GM20431 (cell line): Measurements from ENCODE around the gene TEDC2.

Source experiments
- in situ Hi-C: fragments of 300-500 bp; cut with MseI, MboI; formaldehyde crosslinking; loops from one replicate; pipeline ENCODE4 v1.15.0; 2020; ENCODE audit warnings: low sequenced_read_pairs; ENCODE audit not compliant: unreplicated experiment

The TEDC2 gene

GRCh38 chr16:2507052-2507659, 47.2 kb downstream of the TEDC2 start:
- in situ Hi-C loops = no loop called here

GRCh38 chr16:2507665-2508064, 47.8 kb downstream of the TEDC2 start:
- in situ Hi-C loops = no loop called here

GRCh38 chr16:2508722-2509400, 49.0 kb downstream of the TEDC2 start:
- in situ Hi-C loops = no loop called here

GRCh38 chr16:2511128-2511800, 51.4 kb downstream of the TEDC2 start:
- in situ Hi-C loops = no loop called here

GRCh38 chr16:2511996-2512734, 52.3 kb downstream of the TEDC2 start:
- in situ Hi-C loops = no loop called here

GRCh38 chr16:2512735-2513404, 53.0 kb downstream of the TEDC2 start:
- in situ Hi-C loops = no loop called here

GRCh38 chr16:2513405-2514332, 53.8 kb downstream of the TEDC2 start, which contains the start of gene ATP6V0C:
Gene ATP6V0C, plus strand, starts transcription at chr16:2513952. Its CDS starts 152 bp downstream, at chr16:2514104.
- in situ Hi-C loops = no loop called here
